ENCODE results near the gene CRB3. TPM values are rescaled to one million over a fixed set of nuclear protein-coding genes. Genes with fewer than 3 reads are reported as not detected.

CRB3 gene
- total and polyA plus RNA-seq, 2 donors (not counting 1 experiment from before 2014, with no cell fraction given): 0.17 TPM; not detected in 1

DNA sequence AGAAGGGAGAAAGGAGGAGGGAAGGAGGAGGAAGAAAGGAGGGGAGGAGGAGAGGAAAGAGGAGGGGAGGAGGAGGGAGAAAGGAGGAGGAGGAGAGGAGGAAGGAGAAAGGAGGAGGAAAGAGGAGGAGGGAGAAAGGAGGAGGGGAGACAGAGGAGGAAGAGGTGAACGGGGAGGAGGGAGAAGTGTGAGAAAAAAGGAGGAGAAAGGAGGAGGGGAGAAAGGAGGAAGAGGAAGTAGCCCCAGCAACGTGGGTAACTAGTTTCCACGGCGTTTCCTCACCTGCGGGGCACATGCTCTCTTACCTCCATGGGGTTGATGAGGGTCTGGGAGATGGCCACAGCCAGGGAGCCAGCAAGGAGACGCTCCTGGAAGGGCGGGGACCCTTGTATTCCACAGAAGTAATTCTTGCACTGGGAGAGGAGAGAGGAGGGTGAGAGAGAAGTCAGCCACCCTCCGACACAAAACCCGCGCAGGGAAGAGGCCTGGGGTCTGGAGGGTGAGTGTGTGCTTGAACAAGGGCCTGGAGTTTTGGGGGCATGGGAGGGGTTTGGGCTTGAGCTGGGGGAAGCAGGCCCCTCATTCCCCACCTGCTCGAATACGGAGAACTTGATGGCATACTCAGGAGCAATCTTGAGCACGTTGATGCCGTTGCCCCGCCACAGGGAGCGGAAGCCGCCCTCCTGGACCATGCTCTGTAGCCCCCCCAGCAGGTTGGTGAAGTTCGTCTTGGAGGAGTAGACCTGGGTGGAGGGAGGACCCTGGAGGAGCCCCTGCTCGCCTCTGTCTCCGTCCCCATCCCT lies 34.5 kb upstream of the CRB3 start:
- Histone ChIP-seq H3K4me2 (ENCODE audit: extremely low read depth, insufficient read depth, low read length) (no peak overlapping the region), H2AFZ (ENCODE audit: low read length) (no peak overlapping the region), H3K4me1 (ENCODE audit: control insufficient read depth, extremely low read depth, insufficient read depth, low read length) (no peaks in the 10 kb centered on the region), H3K27me3 (ENCODE audit: control insufficient read depth, insufficient read depth, low read length) (peaks cover 3% of the 10 kb centered on the region), H3K9me3 (ENCODE audit: control insufficient read depth, insufficient read depth, low read depth, low read length) (no peaks in the 10 kb centered on the region), H3K27ac (ENCODE audit: insufficient read depth, low read length) (no peak overlapping the region), H4K20me1 (ENCODE audit: control insufficient read depth, extremely low read depth, insufficient read depth, low read length) (no peaks in the 10 kb centered on the region), H3K9ac (ENCODE audit: insufficient read depth, low read length) (no peak overlapping the region), H3K36me3 (ENCODE audit: control insufficient read depth, insufficient read depth, low read length) (no peaks in the 10 kb centered on the region), H3K79me2 (ENCODE audit: control insufficient read depth, insufficient read depth, low read length) (no peaks in the 10 kb centered on the region), H3K4me3 (replicated peaks in 1 of 4; ENCODE audit: control extremely low read depth in 1 of 4, insufficient read depth in 1 of 4, low read depth in 3 of 4, low read length in 4 of 4) (no peak overlapping the region)
- TF ChIP-seq, protein P1, sequence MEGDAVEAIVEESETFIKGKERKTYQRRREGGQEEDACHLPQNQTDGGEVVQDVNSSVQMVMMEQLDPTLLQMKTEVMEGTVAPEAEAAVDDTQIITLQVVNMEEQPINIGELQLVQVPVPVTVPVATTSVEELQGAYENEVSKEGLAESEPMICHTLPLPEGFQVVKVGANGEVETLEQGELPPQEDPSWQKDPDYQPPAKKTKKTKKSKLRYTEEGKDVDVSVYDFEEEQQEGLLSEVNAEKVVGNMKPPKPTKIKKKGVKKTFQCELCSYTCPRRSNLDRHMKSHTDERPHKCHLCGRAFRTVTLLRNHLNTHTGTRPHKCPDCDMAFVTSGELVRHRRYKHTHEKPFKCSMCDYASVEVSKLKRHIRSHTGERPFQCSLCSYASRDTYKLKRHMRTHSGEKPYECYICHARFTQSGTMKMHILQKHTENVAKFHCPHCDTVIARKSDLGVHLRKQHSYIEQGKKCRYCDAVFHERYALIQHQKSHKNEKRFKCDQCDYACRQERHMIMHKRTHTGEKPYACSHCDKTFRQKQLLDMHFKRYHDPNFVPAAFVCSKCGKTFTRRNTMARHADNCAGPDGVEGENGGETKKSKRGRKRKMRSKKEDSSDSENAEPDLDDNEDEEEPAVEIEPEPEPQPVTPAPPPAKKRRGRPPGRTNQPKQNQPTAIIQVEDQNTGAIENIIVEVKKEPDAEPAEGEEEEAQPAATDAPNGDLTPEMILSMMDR (conservative IDR thresholded peaks at IDR 0.05 in 1 of 2, IDR thresholded peaks at IDR 0.05 in 1 of 2; ENCODE audit: low read depth in 1 of 2, low read length in 2 of 2): no peak
- TF ChIP-seq EZH2 (IDR thresholded peaks at IDR 0.05; ENCODE audit: low read length, missing control alignments): no peak
- no peak for DNase-seq (ENCODE audit: low read depth in 2 of 2)

DNA sequence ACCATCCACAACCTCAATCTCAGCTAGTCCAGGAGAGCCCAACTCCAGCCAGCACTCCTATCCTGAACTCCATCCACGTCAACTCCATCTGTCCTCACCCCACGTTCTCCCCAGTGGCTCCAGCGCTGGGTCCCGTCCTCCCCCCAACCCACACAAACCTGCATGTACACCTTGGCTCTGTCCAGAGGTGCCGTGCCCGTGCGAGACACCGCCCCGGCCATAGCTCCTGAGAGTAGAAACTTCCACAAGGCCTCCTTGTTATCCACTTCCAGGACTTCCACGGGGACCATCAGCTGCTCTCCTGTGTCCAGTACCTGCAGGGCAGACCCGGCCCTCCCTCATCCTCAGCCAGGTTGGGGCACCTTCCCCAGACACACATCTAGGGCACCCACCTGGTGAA lies 32.2 kb upstream of the CRB3 start:
- no peak for TF ChIP-seq EZH2 (IDR thresholded peaks at IDR 0.05; ENCODE audit: low read length, missing control alignments)
- TF ChIP-seq, protein P1 (conservative IDR thresholded peaks at IDR 0.05 in 1 of 2, IDR thresholded peaks at IDR 0.05 in 1 of 2; ENCODE audit: low read depth in 1 of 2, low read length in 2 of 2): no peak

DNA sequence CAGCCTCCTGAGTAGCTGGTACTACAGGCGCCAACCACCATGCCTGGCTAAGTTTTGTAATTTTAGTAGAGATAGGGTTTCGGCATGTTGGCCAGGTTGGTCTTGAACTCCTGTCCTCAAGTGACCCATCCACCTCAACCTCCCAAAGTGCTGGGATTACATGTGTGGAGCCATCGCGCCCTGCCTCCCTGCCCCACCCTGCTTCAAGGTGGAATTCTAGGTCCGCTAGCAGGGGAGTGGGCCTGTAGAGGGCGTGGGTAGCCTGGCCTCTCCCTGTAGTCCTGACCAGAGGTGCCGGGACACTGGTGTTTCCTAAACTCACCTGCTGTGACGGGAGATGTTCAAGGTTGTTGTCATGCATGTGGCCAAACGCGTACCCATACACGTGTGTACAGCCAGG lies 30.9 kb upstream of the CRB3 start:
- Histone ChIP-seq H3K9me3 (ENCODE audit: control insufficient read depth, insufficient read depth, low read depth, low read length) (no peaks in the 10 kb centered on the region), H4K20me1 (ENCODE audit: control insufficient read depth, extremely low read depth, insufficient read depth, low read length) (no peaks in the 10 kb centered on the region), H3K36me3 (ENCODE audit: control insufficient read depth, insufficient read depth, low read length) (no peaks in the 10 kb centered on the region), H3K4me2 (ENCODE audit: extremely low read depth, insufficient read depth, low read length) (no peak overlapping the region), H3K27ac (ENCODE audit: insufficient read depth, low read length) (no peak overlapping the region), H3K79me2 (ENCODE audit: control insufficient read depth, insufficient read depth, low read length) (no peaks in the 10 kb centered on the region), H2AFZ (ENCODE audit: low read length) (no peak overlapping the region), H3K4me3 (replicated peaks in 1 of 4; ENCODE audit: control extremely low read depth in 1 of 4, insufficient read depth in 1 of 4, low read depth in 3 of 4, low read length in 4 of 4) (no peak overlapping the region), H3K9ac (ENCODE audit: insufficient read depth, low read length) (no peak overlapping the region), H3K27me3 (ENCODE audit: control insufficient read depth, insufficient read depth, low read length) (peaks cover 3% of the 10 kb centered on the region), H3K4me1 (ENCODE audit: control insufficient read depth, extremely low read depth, insufficient read depth, low read length) (no peaks in the 10 kb centered on the region)
- TF ChIP-seq, protein P1 (conservative IDR thresholded peaks at IDR 0.05 in 1 of 2, IDR thresholded peaks at IDR 0.05 in 1 of 2; ENCODE audit: low read depth in 1 of 2, low read length in 2 of 2): no peak
- no peak for TF ChIP-seq EZH2 (IDR thresholded peaks at IDR 0.05; ENCODE audit: low read length, missing control alignments)
- no peak for DNase-seq (ENCODE audit: low read depth in 2 of 2)

More for the DNA sequence above, 32.2 kb upstream of the CRB3 start:
- no peaks in the 10 kb centered on the region for H4K20me1 ChIP-seq (ENCODE audit: control insufficient read depth, extremely low read depth, insufficient read depth, low read length)
- H3K27ac ChIP-seq (ENCODE audit: insufficient read depth, low read length): no peak overlapping the region
- H3K4me1 ChIP-seq (ENCODE audit: control insufficient read depth, extremely low read depth, insufficient read depth, low read length): no peaks in the 10 kb centered on the region
- H3K9me3 ChIP-seq (ENCODE audit: control insufficient read depth, insufficient read depth, low read depth, low read length): no peaks in the 10 kb centered on the region
- peaks cover 3% of the 10 kb centered on the region for H3K27me3 ChIP-seq (ENCODE audit: control insufficient read depth, insufficient read depth, low read length)
- no peak overlapping the region for H2AFZ ChIP-seq (ENCODE audit: low read length)
- no peaks in the 10 kb centered on the region for H3K79me2 ChIP-seq (ENCODE audit: control insufficient read depth, insufficient read depth, low read length)
- H3K4me2 ChIP-seq (ENCODE audit: extremely low read depth, insufficient read depth, low read length): no peak overlapping the region
- H3K36me3 ChIP-seq (ENCODE audit: control insufficient read depth, insufficient read depth, low read length): no peaks in the 10 kb centered on the region
- no peak for DNase-seq (ENCODE audit: low read depth in 2 of 2)
- no peak overlapping the region for H3K9ac ChIP-seq (ENCODE audit: insufficient read depth, low read length)
- no peak overlapping the region for H3K4me3 ChIP-seq (replicated peaks in 1 of 4; ENCODE audit: control extremely low read depth in 1 of 4, insufficient read depth in 1 of 4, low read depth in 3 of 4, low read length in 4 of 4)
